Endothelial cell of umbilical vein (primary cell): ENCODE results near the gene ITGA8. TPM values are rescaled to one million over a fixed set of nuclear protein-coding genes. Genes with fewer than 3 reads are reported as not detected.

ENCODE experiments used
- BruUV-seq: library from RNA; stranded (reverse); fragments of 400-500 nt; replicated peaks from 2 replicates; lab custom pipeline; 2021; lab: Mats Ljungman, UMichigan
- CTCF ChIA-PET: fragments of 300-600, 350-600 bp; sonication (Branson Sonifier 250); formaldehyde crosslinking; loops from one replicate; lab custom pipeline; 2021; ENCODE audit warnings: antibody characterized with exemption, inconsistent platforms; lab: Charles Lee
- POLR2A ChIA-PET: fragments of 300-600, 350-600 bp; sonication (Branson Sonifier 250); formaldehyde crosslinking; loops from one replicate; lab custom pipeline; 2021; ENCODE audit warnings: antibody characterized with exemption, inconsistent platforms; lab: Charles Lee
- DNase-seq: peaks from one replicate; pipeline ENCODE4 v3.0.0-alpha.2; 2011; ENCODE audit warnings: low read depth, low spot score
- FAIRE-seq: peaks from 2 replicates; lab custom pipeline; 2011; peaks lifted over from hg19 to GRCh38; lab: Jason Lieb, UNC
- H2AFZ ChIP-seq: 2 replicates; pipeline ENCODE4 v1.6.0; 2012; ENCODE audit warnings: low read depth, low read length, control low read depth, inconsistent platforms
- H3K27ac ChIP-seq: 2 replicates; pipeline ENCODE4 v1.5.1; 2011; ENCODE audit warnings: low read depth, mild to moderate bottlenecking, control low read depth, low read length, moderate library complexity; ENCODE audit not compliant: insufficient read depth
- H3K27me3 ChIP-seq, 2 experiments: 2 replicates each; pipeline versions ENCODE4 v1.6.0 to v1.6.1; 2011; ENCODE audit warnings: low read length in 2 of 2, mixed read lengths in 1 of 2; ENCODE audit not compliant: control insufficient read depth in 2 of 2, insufficient read depth in 2 of 2
- H3K36me3 ChIP-seq, 2 experiments: 2 replicates in 1 of 2; 3 replicates in 1 of 2; pipeline ENCODE4 v1.5.1; 2011; ENCODE audit warnings: low read length in 2 of 2, mild to moderate bottlenecking in 1 of 2, moderate library complexity in 1 of 2; ENCODE audit not compliant: control insufficient read depth in 2 of 2, insufficient read depth in 2 of 2; ENCODE audit errors: extremely low read depth in 1 of 2
- H3K4me1 ChIP-seq: 3 replicates; pipeline ENCODE4 v1.5.1; 2011; ENCODE audit warnings: mild to moderate bottlenecking, low read length; ENCODE audit not compliant: control insufficient read depth, insufficient read depth; ENCODE audit errors: extremely low read depth
- H3K4me2 ChIP-seq: 2 replicates; pipeline ENCODE4 v1.6.1; 2011; ENCODE audit warnings: low read length, control low read depth, mixed read lengths; ENCODE audit not compliant: insufficient read depth
- H3K4me3 ChIP-seq, 3 experiments: fragments of 200-600 bp in 1 of 3; sonication (generic), shearing (Covaris generic) in 1 of 3; replicated peaks in 1 of 3; 2 replicates each; pipeline ENCODE4 v1.5.1; 2011 to 2016; ENCODE audit warnings: control low read depth in 3 of 3, low read length in 3 of 3, mild to moderate bottlenecking in 2 of 3, inconsistent platforms in 1 of 3, low read depth in 1 of 3, moderate library complexity in 1 of 3; ENCODE audit not compliant: insufficient read depth in 1 of 3
- H3K79me2 ChIP-seq: 2 replicates; pipeline ENCODE4 v1.6.0; 2012; ENCODE audit warnings: low read length, inconsistent platforms; ENCODE audit not compliant: control insufficient read depth, insufficient read depth
- H3K9ac ChIP-seq: replicated peaks from 2 replicates; pipeline ENCODE3; 2011; ENCODE audit warnings: low read length, control low read depth; ENCODE audit not compliant: insufficient read depth; ENCODE audit errors: extremely low read depth
- H3K9me1 ChIP-seq: replicated peaks from 3 replicates; pipeline ENCODE4 v1.6.0; 2011; ENCODE audit warnings: mild to moderate bottlenecking, low read length; ENCODE audit not compliant: control insufficient read depth, insufficient read depth; ENCODE audit errors: extremely low read depth
- H3K9me3 ChIP-seq: replicated peaks from 2 replicates; pipeline ENCODE4 v1.5.1; 2012; ENCODE audit warnings: low read length, inconsistent platforms; ENCODE audit not compliant: control insufficient read depth, insufficient read depth
- H4K20me1 ChIP-seq: replicated peaks from 2 replicates; pipeline ENCODE3; 2011; ENCODE audit warnings: mild to moderate bottlenecking, low read length; ENCODE audit not compliant: control insufficient read depth, insufficient read depth; ENCODE audit errors: extremely low read depth
- CTCF ChIP-seq, 2 donors: IDR thresholded peaks; 1 replicate in 1 of 2; 2 replicates in 1 of 2; pipeline ENCODE4 v1.5.1; 2011; ENCODE audit warnings: low read length in 2 of 2, mild to moderate bottlenecking in 2 of 2, moderate library complexity in 2 of 2, control low read depth in 1 of 2, inconsistent platforms in 1 of 2, low read depth in 1 of 2; ENCODE audit not compliant: insufficient read depth in 1 of 2; ENCODE audit errors: extremely low read depth in 1 of 2
- EZH2 ChIP-seq: IDR thresholded peaks from 2 replicates; pipeline ENCODE4 v1.6.1; 2012; ENCODE audit warnings: borderline replicate concordance, low read depth, mild to moderate bottlenecking, moderate library complexity, low read length, inconsistent platforms; ENCODE audit not compliant: severe bottlenecking
- FOS ChIP-seq: IDR thresholded peaks from 2 replicates; pipeline ENCODE4 v1.6.1; 2011; ENCODE audit warnings: mild to moderate bottlenecking, low read length, moderate library complexity, borderline replicate concordance; ENCODE audit not compliant: insufficient read depth
- GATA2 ChIP-seq: IDR thresholded peaks from 2 replicates; pipeline ENCODE4 v1.7.0; 2011; ENCODE audit warnings: low read depth, mild to moderate bottlenecking, moderate library complexity, mixed read lengths, low read length; ENCODE audit not compliant: insufficient read length, insufficient read depth
- JUN ChIP-seq: IDR thresholded peaks from 2 replicates; pipeline ENCODE4 v1.6.1; 2011; ENCODE audit warnings: borderline replicate concordance, low read depth; ENCODE audit not compliant: insufficient read length, insufficient read depth
- MAX ChIP-seq: IDR thresholded peaks from 2 replicates; pipeline ENCODE4 v1.6.1; 2011; ENCODE audit not compliant: insufficient read depth, insufficient read length
- MYC ChIP-seq: IDR thresholded peaks from one replicate; pipeline ENCODE4 v1.6.1; 2011; ENCODE audit warnings: mild to moderate bottlenecking, low read depth, low read length
- POLR2A ChIP-seq: IDR thresholded peaks from 2 replicates; pipeline ENCODE4 v1.6.1; 2012; ENCODE audit warnings: low read depth, mild to moderate bottlenecking, control low read depth, low read length
- POLR2AphosphoS5 ChIP-seq: IDR thresholded peaks from 2 replicates; pipeline ENCODE4 v1.6.1; 2012; ENCODE audit warnings: low read depth, mild to moderate bottlenecking, control low read depth, low read length, moderate library complexity; ENCODE audit not compliant: insufficient read depth
- dilution Hi-C: fragments of 300-500 bp; cut with MboI; formaldehyde crosslinking; loops from one replicate; pipeline ENCODE4 v1.15.0; 2019; ENCODE audit warnings: low sequenced_read_pairs; ENCODE audit not compliant: extremely low pct_ligation_motif_present
- intact Hi-C: fragments of 100-400 bp; cut with micrococcal nuclease; formaldehyde crosslinking; loops from one replicate; pipeline ENCODE4 v1.10.0; 2022
- polyA plus RNA-seq, 4 experiments: library from polyadenylated mRNA; depleted of rRNA in 3 of 4; stranded (reverse) in 3 of 4; unstranded in 1 of 4; fragments of >200 nt; gene quantifications; 2 replicates each; pipeline versions ENCODE4 v1.2.1 to v1.2.3, GENCODE V29; 2011 to 2012; ENCODE audit warnings: missing spikeins in 1 of 4
- total RNA-seq: library from RNA; stranded (reverse); gene quantifications from 2 replicates; pipeline ENCODE4 v1.2.3, GENCODE V29; 2021

ITGA8 gene
- total and polyA plus RNA-seq, 2 donors (not counting 3 experiments of a cell fraction or from before 2014, with no cell fraction given): 0.04 to 0.40 TPM

GRCh38 chr10:15545884-15546283, 173.8 kb downstream of the ITGA8 start:
- no peaks in the 10 kb centered on the region for H3K79me2 ChIP-seq
- no peak overlapping the region for H3K27ac ChIP-seq
- H4K20me1 ChIP-seq: no peaks in the 10 kb centered on the region
- ChIA-PET POLR2A (no interaction called here), CTCF (no interaction called here)
- TF ChIP-seq POLR2A (no peak), EZH2 (no peak), MAX (no peak), MYC (no peak), JUN (no peak), FOS (no peak), CTCF (IDR thresholded peaks at IDR 0.05; ENCODE audit: extremely low read depth in 1 of 2, insufficient read depth in 1 of 2, low read depth in 1 of 2, low read length in 2 of 2) (no peak), POLR2AphosphoS5 (no peak), GATA2 (no peak)
- H2AFZ ChIP-seq: no peak overlapping the region
- H3K9ac ChIP-seq: no peak overlapping the region
- FAIRE-seq: no peak
- H3K4me1 ChIP-seq: no peaks in the 10 kb centered on the region
- intact Hi-C loops (no loop called here), dilution Hi-C loops (no loop called here)
- H3K9me3 ChIP-seq: no peaks in the 10 kb centered on the region
- no peaks in the 10 kb centered on the region for H3K36me3 ChIP-seq
- peaks cover 4 to 6% of the 10 kb centered on the region in 2 experiments for H3K27me3 ChIP-seq
- H3K9me1 ChIP-seq: no peaks in the 10 kb centered on the region
- BruUV-seq: no TSS peak
- no peak overlapping the region for H3K4me3 ChIP-seq
- no peak overlapping the region for H3K4me2 ChIP-seq
- no peak for DNase-seq
